IMR-90 (cell line): Measurements from ENCODE around the gene LTN1.

ENCODE experiments used
- BHLHE40 ChIP-seq: fragments of 150-350 bp; IDR thresholded peaks from 2 replicates; pipeline ENCODE4 v1.6.1; 2016; ENCODE audit warnings: mild to moderate bottlenecking, low read depth, low read length
- POLR2A ChIP-seq: IDR thresholded peaks from 2 replicates; pipeline ENCODE4 v1.6.1; 2012; ENCODE audit warnings: mild to moderate bottlenecking, low read depth, low read length
- RFX5 ChIP-seq: IDR thresholded peaks from 2 replicates; pipeline ENCODE4 v1.8.0; 2012; ENCODE audit warnings: low read depth, mild to moderate bottlenecking, low read length, moderate library complexity
- SMC3 ChIP-seq: fragments of 150-350 bp; IDR thresholded peaks from 2 replicates; pipeline ENCODE4 v1.6.1; 2016; ENCODE audit warnings: low read depth, mild to moderate bottlenecking, antibody characterized with exemption, low read length, moderate library complexity
- TF ChIP-seq, protein P1 (sequence below): conservative IDR thresholded peaks from 2 replicates; pipeline ENCODE4 v1.5.1; 2012; ENCODE audit warnings: mild to moderate bottlenecking, low read depth, low read length, improper control_type of control experiment

GRCh38 chr21:28882345-28882744 is 110.3 kb downstream of the LTN1 start:
- TF ChIP-seq POLR2A = no peak
- TF ChIP-seq, protein P1, sequence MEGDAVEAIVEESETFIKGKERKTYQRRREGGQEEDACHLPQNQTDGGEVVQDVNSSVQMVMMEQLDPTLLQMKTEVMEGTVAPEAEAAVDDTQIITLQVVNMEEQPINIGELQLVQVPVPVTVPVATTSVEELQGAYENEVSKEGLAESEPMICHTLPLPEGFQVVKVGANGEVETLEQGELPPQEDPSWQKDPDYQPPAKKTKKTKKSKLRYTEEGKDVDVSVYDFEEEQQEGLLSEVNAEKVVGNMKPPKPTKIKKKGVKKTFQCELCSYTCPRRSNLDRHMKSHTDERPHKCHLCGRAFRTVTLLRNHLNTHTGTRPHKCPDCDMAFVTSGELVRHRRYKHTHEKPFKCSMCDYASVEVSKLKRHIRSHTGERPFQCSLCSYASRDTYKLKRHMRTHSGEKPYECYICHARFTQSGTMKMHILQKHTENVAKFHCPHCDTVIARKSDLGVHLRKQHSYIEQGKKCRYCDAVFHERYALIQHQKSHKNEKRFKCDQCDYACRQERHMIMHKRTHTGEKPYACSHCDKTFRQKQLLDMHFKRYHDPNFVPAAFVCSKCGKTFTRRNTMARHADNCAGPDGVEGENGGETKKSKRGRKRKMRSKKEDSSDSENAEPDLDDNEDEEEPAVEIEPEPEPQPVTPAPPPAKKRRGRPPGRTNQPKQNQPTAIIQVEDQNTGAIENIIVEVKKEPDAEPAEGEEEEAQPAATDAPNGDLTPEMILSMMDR = no peak
- no peak for TF ChIP-seq SMC3
- no peak for TF ChIP-seq BHLHE40
- TF ChIP-seq RFX5 = no peak
